Stomach (tissue), 9 donors: ENCODE results near the gene TAP1. TPM values are rescaled to one million over a fixed set of nuclear protein-coding genes. Genes with fewer than 3 reads are reported as not detected.

Experiments used
- DNase-seq, 2 donors: peaks; one replicate each; pipeline versions ENCODE4 v3.0.0 to v3.0.0-alpha.2; 2013 to 2019
- H3K27ac ChIP-seq, 5 donors: fragments of 200-600 bp in 4 of 5; sonication (generic) in 4 of 5; one replicate each; pipeline ENCODE4 v1.5.1; 2013 to 2019; ENCODE audit warnings: mild to moderate bottlenecking in 1 of 5, moderate library complexity in 1 of 5
- H3K27me3 ChIP-seq, 3 donors: fragments of 200-600 bp; sonication (generic); one replicate each; pipeline ENCODE4 v1.5.1; 2017 to 2019; ENCODE audit warnings: mixed run types in 1 of 3
- H3K36me3 ChIP-seq, 4 donors: fragments of 200-600 bp; sonication (generic); 1 replicate in 3 of 4; 2 replicates in 1 of 4; pipeline ENCODE4 v1.5.1; 2016 to 2019
- H3K4me1 ChIP-seq, 4 donors: fragments of 200-600 bp; sonication (generic); one replicate each; pipeline ENCODE4 v1.5.1; 2016 to 2019
- H3K4me3 ChIP-seq, 4 donors: fragments of 200-600 bp; sonication (generic) in 3 of 4; one replicate each; pipeline ENCODE4 v1.5.1; 2016 to 2019; ENCODE audit warnings: mild to moderate bottlenecking in 1 of 4
- H3K9me3 ChIP-seq, 4 donors: fragments of 200-600 bp; sonication (generic); one replicate each; pipeline ENCODE4 v1.5.1; 2016 to 2019
- EP300 ChIP-seq: sonication (generic); formaldehyde crosslinking; IDR thresholded peaks from one replicate; pipeline ENCODE4 v1.6.1; 2017; ENCODE audit warnings: antibody characterized with exemption
- POLR2A ChIP-seq, 4 donors: fragments of 450-650 bp; IDR thresholded peaks; one replicate each; pipeline ENCODE4 v1.6.1; 2016; ENCODE audit warnings: antibody characterized with exemption in 4 of 4, control low read depth in 2 of 4, mild to moderate bottlenecking in 1 of 4, moderate library complexity in 1 of 4
- POLR2AphosphoS5 ChIP-seq, 3 donors: sonication (generic); formaldehyde crosslinking; IDR thresholded peaks; one replicate each; pipeline ENCODE4 v1.6.1; 2016; ENCODE audit warnings: antibody characterized with exemption in 3 of 3
- WGBS, 5 donors: extraction: QIAGEN DNeasy Blood & Tissue Kit in 3 of 5; methylation state at CpG; one replicate each; pipeline versions ENCODE4 v1.1.5 to v1.1.7; 2013 to 2018; 5-methylcytosine and 5-hydroxymethylcytosine counted together
- intact Hi-C: fragments of 100-400 bp; cut with DNase I; formaldehyde crosslinking; loops from one replicate; pipeline ENCODE4 v1.15.1; 2023; ENCODE audit warnings: low total_unique reads
- polyA plus RNA-seq, 3 donors: library from polyadenylated mRNA; stranded (reverse); fragments of 200-250 nt; gene quantifications; one replicate each; pipeline ENCODE4 v1.2.3, GENCODE V29; 2013
- total RNA-seq, 5 donors: library from RNA; depleted of rRNA; stranded (reverse); fragments of >200 nt; gene quantifications; one replicate each; pipeline versions ENCODE4 v1.1.0 to v1.2.3, GENCODE V29; 2014 to 2016
- TF ChIP-seq, protein P1 (sequence below), 7 experiments: fragments of 450-650 bp in 4 of 7; fragments of 200-600 bp in 3 of 7; sonication (generic) in 3 of 7; IDR thresholded peaks; one replicate each; pipeline ENCODE4 v1.5.1; 2016 to 2019; ENCODE audit warnings: antibody characterized with exemption in 7 of 7, control low read depth in 2 of 7, mild to moderate bottlenecking in 1 of 7
- donor health status: healthy with polysubstance abuse.
- donor health status: Bipolar disorder and iron deficiency.
- donor health status: healthy.

Gene TAP1
- total and polyA plus RNA-seq, 8 donors: 10.8 to 117 (median 25.3) TPM

DNA sequence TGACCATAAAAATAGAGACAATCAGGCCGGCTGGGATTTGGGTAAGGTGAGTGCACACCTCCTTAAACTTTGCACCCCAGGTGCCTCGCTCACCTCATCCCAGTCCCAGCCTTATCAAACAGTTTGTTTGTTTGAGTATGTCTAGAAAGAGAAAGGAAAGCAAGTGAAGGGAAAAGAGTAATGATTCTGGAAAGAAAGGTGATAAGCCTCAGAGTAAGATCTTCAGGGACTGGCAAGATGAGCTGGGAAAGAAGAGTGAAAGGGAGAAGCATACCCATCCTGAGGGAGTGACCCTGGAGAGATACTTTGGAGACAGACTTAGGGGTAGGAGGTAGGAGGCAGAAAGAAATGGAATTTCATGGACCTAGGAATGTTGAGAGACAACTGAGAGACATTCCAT, 16.6 kb downstream of the TAP1 start:
- Histone ChIP-seq H3K27ac (no peak overlapping the region), H3K9me3 (no peaks in the 10 kb centered on the region), H3K4me3 (no peak overlapping the region), H3K4me1 (peaks cover 8 to 31% (median 22%) of the 10 kb centered on the region in 4 donors), H3K27me3 (no peaks in the 10 kb centered on the region), H3K36me3 (peaks cover 6 to 61% (median 51%) of the 10 kb centered on the region in 4 donors)
- TF ChIP-seq EP300: no peak
- TF ChIP-seq, protein P1, sequence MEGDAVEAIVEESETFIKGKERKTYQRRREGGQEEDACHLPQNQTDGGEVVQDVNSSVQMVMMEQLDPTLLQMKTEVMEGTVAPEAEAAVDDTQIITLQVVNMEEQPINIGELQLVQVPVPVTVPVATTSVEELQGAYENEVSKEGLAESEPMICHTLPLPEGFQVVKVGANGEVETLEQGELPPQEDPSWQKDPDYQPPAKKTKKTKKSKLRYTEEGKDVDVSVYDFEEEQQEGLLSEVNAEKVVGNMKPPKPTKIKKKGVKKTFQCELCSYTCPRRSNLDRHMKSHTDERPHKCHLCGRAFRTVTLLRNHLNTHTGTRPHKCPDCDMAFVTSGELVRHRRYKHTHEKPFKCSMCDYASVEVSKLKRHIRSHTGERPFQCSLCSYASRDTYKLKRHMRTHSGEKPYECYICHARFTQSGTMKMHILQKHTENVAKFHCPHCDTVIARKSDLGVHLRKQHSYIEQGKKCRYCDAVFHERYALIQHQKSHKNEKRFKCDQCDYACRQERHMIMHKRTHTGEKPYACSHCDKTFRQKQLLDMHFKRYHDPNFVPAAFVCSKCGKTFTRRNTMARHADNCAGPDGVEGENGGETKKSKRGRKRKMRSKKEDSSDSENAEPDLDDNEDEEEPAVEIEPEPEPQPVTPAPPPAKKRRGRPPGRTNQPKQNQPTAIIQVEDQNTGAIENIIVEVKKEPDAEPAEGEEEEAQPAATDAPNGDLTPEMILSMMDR (IDR thresholded peaks at IDR 0.05): no peak
- intact Hi-C loops: no loop called here
- no peak for DNase-seq
- 73 to 82% (median 78%) methylated on average over 2 of the region's 2 CpGs for WGBS, 5 donors

DNA sequence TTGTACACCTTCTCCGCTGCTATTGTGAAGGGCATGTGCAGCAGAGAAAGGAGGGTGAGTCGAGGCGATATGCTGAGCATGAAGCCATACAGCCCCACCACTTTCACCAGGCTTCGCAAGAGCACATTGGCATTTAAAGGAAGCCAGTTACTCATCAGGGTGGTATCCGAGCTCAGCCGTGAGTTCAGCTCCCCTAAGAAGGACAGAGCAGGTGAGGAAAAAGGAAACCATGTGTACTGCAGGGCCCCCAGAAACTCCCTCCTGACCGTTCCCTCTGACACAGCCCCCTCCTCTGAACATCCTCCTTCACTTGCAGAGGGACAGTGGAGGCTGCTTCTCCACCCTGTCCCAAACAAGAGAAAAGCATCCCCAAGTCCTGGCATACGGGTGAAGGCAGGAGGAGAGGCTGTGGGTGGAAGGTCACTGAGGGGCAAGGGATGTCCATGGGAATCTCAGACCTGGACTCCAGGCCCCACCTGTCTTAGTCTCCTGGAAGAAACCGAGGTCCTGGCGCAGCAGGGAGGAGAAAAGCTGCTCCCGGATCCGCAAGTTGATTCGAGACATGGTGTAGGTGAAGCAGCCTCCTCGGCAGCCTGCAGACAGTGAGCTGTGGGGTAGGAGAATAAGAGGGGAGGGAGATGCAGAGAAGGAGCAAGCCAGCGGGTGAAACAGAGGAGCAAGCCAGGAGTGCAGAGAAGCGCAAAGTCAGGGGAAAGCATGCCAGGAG, 18.2 kb downstream of the TAP1 start:
- no peak overlapping the region for H3K4me3 ChIP-seq
- H3K9me3 ChIP-seq: no peaks in the 10 kb centered on the region
- DNase-seq: no peak
- TF ChIP-seq POLR2A (IDR thresholded peaks at IDR 0.05): no peak
- TF ChIP-seq, protein P1 (IDR thresholded peaks at IDR 0.05): no peak
- TF ChIP-seq POLR2AphosphoS5 (IDR thresholded peaks at IDR 0.05): no peak
- no peak for TF ChIP-seq EP300
- intact Hi-C loops: no loop called here
- H3K36me3 ChIP-seq: peaks cover 19 to 61% (median 52%) of the 10 kb centered on the region in 4 donors
- H3K27ac ChIP-seq: no peak overlapping the region
- WGBS, 5 donors: 93 to 96% (median 95%) methylated on average over 16 of the region's 16 CpGs
- H3K27me3 ChIP-seq: no peaks in the 10 kb centered on the region
- H3K4me1 ChIP-seq: peaks cover 8 to 25% (median 15%) of the 10 kb centered on the region in 4 donors

DNA sequence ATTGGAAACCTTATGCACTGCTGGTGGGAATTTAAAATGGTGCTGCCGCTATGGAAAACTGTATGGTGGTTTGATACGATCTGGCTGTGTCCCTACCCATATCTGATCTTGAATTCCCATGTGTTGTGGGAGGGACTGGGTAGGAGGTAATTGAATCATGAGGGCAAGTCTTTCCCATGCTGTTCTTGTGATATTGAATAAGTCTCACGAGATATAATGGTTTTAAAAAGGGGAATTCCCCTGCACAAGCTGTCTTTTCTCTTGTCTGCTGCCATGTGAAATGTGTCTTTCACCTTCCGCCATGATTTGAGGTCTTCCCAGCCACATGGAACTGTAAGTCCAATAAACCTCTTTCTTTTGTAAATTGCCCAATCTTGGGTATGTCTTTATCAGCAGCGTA, 19.8 kb downstream of the TAP1 start:
- no peak for DNase-seq
- H3K27me3 ChIP-seq: no peaks in the 10 kb centered on the region
- no peak overlapping the region for H3K4me3 ChIP-seq
- intact Hi-C loops: no loop called here
- no peak overlapping the region for H3K27ac ChIP-seq
- H3K4me1 ChIP-seq: peaks cover 8 to 18% (median 11%) of the 10 kb centered on the region in 4 donors
- TF ChIP-seq EP300 (no peak), POLR2AphosphoS5 (IDR thresholded peaks at IDR 0.05) (no peak), POLR2A (IDR thresholded peaks at IDR 0.05) (no peak)
- TF ChIP-seq, protein P1 (IDR thresholded peaks at IDR 0.05): no peak
- H3K9me3 ChIP-seq: no peaks in the 10 kb centered on the region
- 80 to 91% (median 85%) methylated on average over 5 of the region's 5 CpGs for WGBS, 5 donors
- H3K36me3 ChIP-seq: peaks cover 31 to 76% (median 66%) of the 10 kb centered on the region in 4 donors

DNA sequence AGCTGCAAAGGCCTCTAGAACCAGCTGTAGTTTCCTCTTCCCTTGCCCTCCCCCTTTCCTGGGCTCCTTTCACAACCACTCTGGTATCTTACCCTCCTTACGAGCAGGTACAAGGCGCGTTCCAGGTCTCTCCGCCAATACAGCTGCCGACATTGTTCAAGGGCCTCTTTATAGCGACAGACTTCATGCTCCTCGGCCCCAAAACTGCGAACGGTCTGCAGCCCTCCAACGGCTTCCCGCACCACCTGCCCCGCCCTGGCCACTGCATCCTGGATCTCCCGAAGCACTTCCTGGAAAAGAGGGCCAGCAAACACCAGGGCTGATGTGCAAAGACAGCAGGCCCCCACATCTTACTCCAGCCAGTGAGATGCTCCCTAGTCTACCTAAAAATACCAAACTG, 21.0 kb downstream of the TAP1 start:
- no peak for DNase-seq
- intact Hi-C loops: no loop called here
- H3K27me3 ChIP-seq: no peaks in the 10 kb centered on the region
- H3K4me3 ChIP-seq: no peak overlapping the region
- H3K36me3 ChIP-seq: peaks cover 31 to 87% (median 74%) of the 10 kb centered on the region in 4 donors
- WGBS, 5 donors: 74 to 88% (median 79%) methylated on average over 13 of the region's 13 CpGs
- no peaks in the 10 kb centered on the region for H3K9me3 ChIP-seq
- TF ChIP-seq, protein P1 (IDR thresholded peaks at IDR 0.05): no peak
- no peak for TF ChIP-seq POLR2AphosphoS5 (IDR thresholded peaks at IDR 0.05)
- no peak for TF ChIP-seq EP300
- TF ChIP-seq POLR2A (IDR thresholded peaks at IDR 0.05): no peak
- no peak overlapping the region for H3K27ac ChIP-seq
- peaks cover 4 to 13% (median 5%) of the 10 kb centered on the region in 4 donors for H3K4me1 ChIP-seq
